B cell (primary cell): ENCODE data around the gene WDR1. TPM values are rescaled to one million over a fixed set of nuclear protein-coding genes. Genes with fewer than 3 reads are reported as not detected.

Experiments
- ATAC-seq: fragments of 200-7000 bp; cut with Tn5 transposase; one replicate; pipeline ENCODE4 v1.10.0; 2021; ENCODE audit warnings: low read depth, mild to moderate bottlenecking, moderate number of reproducible peaks, moderate library complexity
- CTCF ChIA-PET: fragments of 350-600 bp; sonication (Branson Sonifier 250); formaldehyde crosslinking; loops from one replicate; lab custom pipeline; 2021; ENCODE audit warnings: antibody characterized with exemption, inconsistent platforms; lab: Charles Lee
- POLR2A ChIA-PET: fragments of 350-600 bp; sonication (Branson Sonifier 250); formaldehyde crosslinking; loops from one replicate; lab custom pipeline; 2021; ENCODE audit warnings: antibody characterized with exemption; lab: Charles Lee
- DNase-seq: peaks from one replicate; pipeline ENCODE4 v3.0.0; 2013
- H2AFZ ChIP-seq: 2 replicates; pipeline ENCODE4 v1.6.1; 2012; ENCODE audit warnings: mild to moderate bottlenecking, low read depth, low read length; ENCODE audit not compliant: insufficient read depth, poor library complexity, severe bottlenecking
- H3K27ac ChIP-seq, 2 donors: 1 replicate in 1 of 2; 2 replicates in 1 of 2; pipeline ENCODE4 v1.5.1; 2012 to 2013; ENCODE audit warnings: low read length in 2 of 2, mild to moderate bottlenecking in 2 of 2, moderate library complexity in 1 of 2
- H3K27me3 ChIP-seq, 4 experiments: fragments of 200-600 bp in 1 of 4; sonication (generic) in 1 of 4; replicated peaks in 1 of 4; 1 replicate in 2 of 4; 2 replicates in 2 of 4; pipeline versions ENCODE4 v1.6.1 to v1.7.0; 2013 to 2016; ENCODE audit warnings: low read length in 3 of 4, mild to moderate bottlenecking in 2 of 4, mixed read lengths in 1 of 4, moderate library complexity in 1 of 4; ENCODE audit not compliant: insufficient read depth in 4 of 4, control insufficient read depth in 3 of 4; ENCODE audit errors: control extremely low read depth in 1 of 4
- H3K36me3 ChIP-seq, 2 experiments: replicated peaks in 1 of 2; 1 replicate in 1 of 2; 2 replicates in 1 of 2; pipeline versions ENCODE4 v1.6.1 to v1.7.1; 2013; ENCODE audit warnings: low read length in 1 of 2; ENCODE audit not compliant: insufficient read depth in 2 of 2, control insufficient read depth in 1 of 2; ENCODE audit errors: control extremely low read depth in 1 of 2, extremely low read depth in 1 of 2
- H3K4me1 ChIP-seq, 2 donors: fragments of 200-600 bp in 1 of 2; sonication (generic) in 1 of 2; 1 replicate in 1 of 2; 2 replicates in 1 of 2; pipeline versions ENCODE4 v1.5.1 to v1.6.1; 2013 to 2017; ENCODE audit warnings: low read length in 2 of 2; ENCODE audit not compliant: control insufficient read depth in 2 of 2, insufficient read depth in 2 of 2
- H3K4me2 ChIP-seq: replicated peaks from 2 replicates; pipeline ENCODE3; 2012; ENCODE audit warnings: mild to moderate bottlenecking, low read depth, low read length; ENCODE audit not compliant: poor library complexity, severe bottlenecking
- H3K4me3 ChIP-seq, 5 experiments: fragments of 200-600 bp in 1 of 5; sonication (generic) in 1 of 5; 1 replicate in 3 of 5; 2 replicates in 2 of 5; pipeline versions ENCODE4 v1.5.1 to v1.7.0; 2011 to 2016; ENCODE audit warnings: low read length in 4 of 5, mild to moderate bottlenecking in 4 of 5, low read depth in 2 of 5, control low read depth in 1 of 5, moderate library complexity in 1 of 5; ENCODE audit not compliant: insufficient read depth in 1 of 5; ENCODE audit errors: control extremely low read depth in 1 of 5, extremely low read depth in 1 of 5
- H3K79me2 ChIP-seq: fragments of 200-600 bp; sonication (generic); one replicate; pipeline ENCODE4 v1.6.0; 2016; ENCODE audit warnings: low read length; ENCODE audit not compliant: control insufficient read depth, insufficient read depth
- H3K9ac ChIP-seq: fragments of 200-600 bp; sonication (generic); 2 replicates; pipeline ENCODE4 v1.6.1; 2017; ENCODE audit warnings: mild to moderate bottlenecking, low read length, moderate library complexity
- H3K9me3 ChIP-seq, 3 donors: one replicate each; pipeline versions ENCODE4 v1.6.1 to v1.7.1; 2013; ENCODE audit warnings: low read length in 2 of 3; ENCODE audit not compliant: control insufficient read depth in 2 of 3, insufficient read depth in 1 of 3; ENCODE audit errors: control extremely low read depth in 1 of 3
- H4K20me1 ChIP-seq: 2 replicates; pipeline ENCODE4 v1.6.0; 2012; ENCODE audit warnings: mild to moderate bottlenecking, low read length; ENCODE audit not compliant: insufficient read depth, control insufficient read depth, poor library complexity, severe bottlenecking
- H3K27ac Mint-ChIP-seq: one replicate; pipeline ENCODE4 v1.8.0; 2021; ENCODE audit warnings: mixed read lengths
- H3K27me3 Mint-ChIP-seq: one replicate; pipeline ENCODE4 v1.8.0; 2021; ENCODE audit warnings: mixed read lengths
- H3K4me1 Mint-ChIP-seq: one replicate; pipeline ENCODE4 v1.8.0; 2021; ENCODE audit warnings: mixed read lengths
- H3K4me3 Mint-ChIP-seq: one replicate; pipeline ENCODE4 v1.8.0; 2021; ENCODE audit warnings: mixed read lengths
- H3K9me3 Mint-ChIP-seq: one replicate; pipeline ENCODE4 v1.8.0; 2022; ENCODE audit warnings: mixed read lengths; ENCODE audit not compliant: insufficient read depth
- EZH2 ChIP-seq: IDR thresholded peaks from 2 replicates; pipeline ENCODE4 v1.6.1; 2012; ENCODE audit warnings: borderline replicate concordance, low read depth, mild to moderate bottlenecking, moderate library complexity, low read length; ENCODE audit not compliant: insufficient read depth, poor library complexity, severe bottlenecking
- WGBS: methylation state at CpG from one replicate; pipeline ENCODE4 v1.1.5; 2013; ENCODE audit warnings: missing lambda C conversion rate; ENCODE audit not compliant: insufficient coverage; 5-methylcytosine and 5-hydroxymethylcytosine counted together
- intact Hi-C: fragments of 100-400 bp; cut with micrococcal nuclease; formaldehyde crosslinking; loops from one replicate; pipeline ENCODE4 v1.10.0; 2022
- polyA plus RNA-seq: library from polyadenylated mRNA; depleted of rRNA; stranded (reverse); fragments of >200 nt; gene quantifications from 2 replicates; pipeline ENCODE4 v1.2.3, GENCODE V29; 2012
- total RNA-seq, 2 donors: library from RNA; stranded (reverse); fragments of 120-200 nt in 1 of 2; gene quantifications; 1 replicate in 1 of 2; 2 replicates in 1 of 2; pipeline versions ENCODE4 v1.2.3 to v1.2.4, GENCODE V29; 2013 to 2022
- TF ChIP-seq, protein P1 (sequence below): fragments of 200-600 bp; IDR thresholded peaks from one replicate; pipeline ENCODE4 v1.8.0; 2022; ENCODE audit warnings: antibody characterized with exemption, mild to moderate bottlenecking

The WDR1 gene
- total and polyA plus RNA-seq, 2 donors (not counting 1 experiment from before 2014, with no cell fraction given) = 134 to 217 TPM

DNA sequence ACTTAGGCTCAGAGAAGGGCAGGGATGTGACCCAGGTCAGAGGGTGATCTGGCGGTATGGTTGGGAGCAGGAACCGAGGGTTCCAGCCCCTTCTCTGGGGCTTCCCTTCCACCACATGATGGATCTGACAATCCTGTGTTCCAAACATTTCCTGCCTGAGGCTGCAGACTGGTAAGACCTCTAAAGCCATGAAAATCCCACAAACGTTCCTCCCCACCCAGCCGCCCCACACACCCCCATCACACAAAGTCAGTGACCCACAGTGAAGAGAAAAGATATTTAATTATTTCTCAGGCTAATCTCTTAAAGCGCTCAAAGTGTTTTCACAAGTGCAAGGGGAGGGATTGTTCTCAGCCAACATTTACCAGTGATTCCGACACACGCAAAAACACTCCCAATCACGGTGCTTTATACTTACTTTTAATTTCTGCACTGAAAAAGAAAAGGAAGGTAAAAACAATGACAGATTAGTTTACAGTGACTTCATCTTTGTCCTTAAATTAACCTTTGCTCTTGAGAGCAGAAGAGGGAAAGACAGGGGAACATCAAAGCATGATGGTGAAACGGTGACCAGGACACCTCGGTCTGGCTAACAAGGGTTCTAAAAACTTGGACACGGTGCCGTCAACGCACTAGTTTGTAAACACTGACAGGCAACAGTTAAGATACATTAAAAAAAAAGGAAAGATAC, 42.4 kb downstream of the WDR1 start:
- ATAC-seq (no peak), DNase-seq (no peak)
- H3K27ac ChIP-seq = no peak overlapping the region
- TF ChIP-seq, protein P1, sequence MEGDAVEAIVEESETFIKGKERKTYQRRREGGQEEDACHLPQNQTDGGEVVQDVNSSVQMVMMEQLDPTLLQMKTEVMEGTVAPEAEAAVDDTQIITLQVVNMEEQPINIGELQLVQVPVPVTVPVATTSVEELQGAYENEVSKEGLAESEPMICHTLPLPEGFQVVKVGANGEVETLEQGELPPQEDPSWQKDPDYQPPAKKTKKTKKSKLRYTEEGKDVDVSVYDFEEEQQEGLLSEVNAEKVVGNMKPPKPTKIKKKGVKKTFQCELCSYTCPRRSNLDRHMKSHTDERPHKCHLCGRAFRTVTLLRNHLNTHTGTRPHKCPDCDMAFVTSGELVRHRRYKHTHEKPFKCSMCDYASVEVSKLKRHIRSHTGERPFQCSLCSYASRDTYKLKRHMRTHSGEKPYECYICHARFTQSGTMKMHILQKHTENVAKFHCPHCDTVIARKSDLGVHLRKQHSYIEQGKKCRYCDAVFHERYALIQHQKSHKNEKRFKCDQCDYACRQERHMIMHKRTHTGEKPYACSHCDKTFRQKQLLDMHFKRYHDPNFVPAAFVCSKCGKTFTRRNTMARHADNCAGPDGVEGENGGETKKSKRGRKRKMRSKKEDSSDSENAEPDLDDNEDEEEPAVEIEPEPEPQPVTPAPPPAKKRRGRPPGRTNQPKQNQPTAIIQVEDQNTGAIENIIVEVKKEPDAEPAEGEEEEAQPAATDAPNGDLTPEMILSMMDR = no peak
- no peak for TF ChIP-seq EZH2
- peaks cover 27% of the 10 kb centered on the region for H4K20me1 ChIP-seq
- no peak overlapping the region for H3K4me2 ChIP-seq
- CTCF ChIA-PET = no interaction called here
- Mint-ChIP-seq H3K27me3 (no peaks in the 10 kb centered on the region), H3K9me3 (no peaks in the 10 kb centered on the region), H3K27ac (no peak overlapping the region), H3K4me1 (no peaks in the 10 kb centered on the region), H3K4me3 (no peak overlapping the region)
- H3K36me3 ChIP-seq = peaks cover 0 to 64% of the 10 kb centered on the region in 2 experiments
- POLR2A ChIA-PET = no interaction called here
- no peak overlapping the region for H3K9ac ChIP-seq
- intact Hi-C loops = no loop called here
- H3K4me3 ChIP-seq = no peak overlapping the region
- 100% methylated on average over 3 of the region's 13 CpGs for WGBS
- H3K9me3 ChIP-seq = no peaks in the 10 kb centered on the region
- no peaks in the 10 kb centered on the region for H3K27me3 ChIP-seq
- no peaks in the 10 kb centered on the region for H3K79me2 ChIP-seq
- H2AFZ ChIP-seq = no peak overlapping the region
- no peaks in the 10 kb centered on the region for H3K4me1 ChIP-seq

DNA sequence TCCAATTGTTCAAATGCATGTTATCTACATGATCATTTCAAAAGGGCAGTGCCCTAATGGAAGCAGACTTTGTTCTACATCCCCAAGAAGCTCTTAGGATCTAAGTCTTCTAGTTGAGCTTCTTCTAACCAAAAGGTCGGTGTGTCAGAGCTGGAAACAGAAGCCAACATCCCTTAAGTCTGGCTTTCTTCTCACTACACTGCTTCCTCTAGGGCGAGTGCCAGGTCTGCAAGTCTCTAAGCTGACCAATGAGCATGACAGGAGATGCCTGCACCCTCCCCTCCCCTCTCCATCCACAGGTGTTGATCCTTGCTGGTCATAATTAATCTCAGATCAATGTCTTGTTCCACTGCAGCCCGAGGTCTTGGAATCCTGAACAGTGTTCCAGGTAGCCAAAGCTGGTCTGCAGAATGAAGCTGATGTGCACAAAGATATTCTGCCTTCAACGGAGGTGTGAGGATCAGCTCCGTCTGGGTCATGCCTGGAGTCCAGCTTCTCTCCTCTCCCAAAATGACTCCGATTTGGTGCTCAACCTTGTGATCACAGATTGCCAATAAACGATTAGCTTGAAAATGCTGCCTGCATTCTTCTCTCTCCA, 44.1 kb downstream of the WDR1 start:
- Histone ChIP-seq H3K9me3 (no peaks in the 10 kb centered on the region), H3K4me2 (no peak overlapping the region), H4K20me1 (peaks cover 10% of the 10 kb centered on the region), H3K36me3 (peaks cover 0 to 50% of the 10 kb centered on the region in 2 experiments), H3K9ac (no peak overlapping the region), H3K79me2 (no peaks in the 10 kb centered on the region), H3K4me3 (no peak overlapping the region), H3K27ac (no peak overlapping the region), H2AFZ (no peak overlapping the region), H3K27me3 (no peaks in the 10 kb centered on the region), H3K4me1 (no peaks in the 10 kb centered on the region)
- intact Hi-C loops = no loop called here
- DNase-seq = no peak
- no peaks in the 10 kb centered on the region for H3K4me1 Mint-ChIP-seq
- CTCF ChIA-PET = interaction anchor here (0.8 kb wide), 1 partner anchor 17 kb away, joined by 3 read pairs; no protein-coding TSS in a partner anchor
- no peaks in the 10 kb centered on the region for H3K27me3 Mint-ChIP-seq
- WGBS = 84% methylated on average over 5 of the region's 7 CpGs
- TF ChIP-seq, protein P1 = no peak
- TF ChIP-seq EZH2 = no peak
- ATAC-seq = no peak
- H3K9me3 Mint-ChIP-seq = no peaks in the 10 kb centered on the region
- H3K4me3 Mint-ChIP-seq = no peak overlapping the region
- peak overlapping the region; percentile 33 for H3K27ac Mint-ChIP-seq
- POLR2A ChIA-PET = no interaction called here
